Sigmoid colon (tissue), 7 donors: Measurements from ENCODE around the gene NAT16. TPM values are rescaled to one million over a fixed set of nuclear protein-coding genes. Genes with fewer than 3 reads are reported as not detected.
A peak's percentile ranks its signal among the peaks of the same experiment; 100 is the strongest.

Experiments used
- DNase-seq: peaks from one replicate; pipeline ENCODE4 v3.0.0-alpha.2; 2019
- H3K27ac ChIP-seq, 4 donors: fragments of 200-600 bp; sonication (generic); one replicate each; pipeline ENCODE4 v1.5.1; 2016 to 2019; ENCODE audit warnings: mild to moderate bottlenecking in 1 of 4
- H3K27me3 ChIP-seq, 3 donors: fragments of 200-600 bp; sonication (generic); one replicate each; pipeline ENCODE4 v1.5.1; 2019; ENCODE audit warnings: mild to moderate bottlenecking in 1 of 3
- H3K36me3 ChIP-seq, 4 donors: fragments of 200-600 bp; sonication (generic); one replicate each; pipeline ENCODE4 v1.5.1; 2016 to 2019
- H3K4me1 ChIP-seq, 4 donors: fragments of 200-600 bp; sonication (generic); one replicate each; pipeline ENCODE4 v1.5.1; 2017 to 2019
- H3K4me3 ChIP-seq, 4 donors: fragments of 200-600 bp; sonication (generic); one replicate each; pipeline ENCODE4 v1.5.1; 2017 to 2019; ENCODE audit warnings: mild to moderate bottlenecking in 2 of 4, moderate library complexity in 1 of 4
- H3K9me3 ChIP-seq, 4 donors: fragments of 200-600 bp in 3 of 4; sonication (generic) in 3 of 4; one replicate each; pipeline versions ENCODE4 v1.5.1 to v1.6.1; 2013 to 2019
- EP300 ChIP-seq, 4 donors: sonication (generic); formaldehyde crosslinking; IDR thresholded peaks; one replicate each; pipeline ENCODE4 v1.6.1; 2017; ENCODE audit warnings: antibody characterized with exemption in 4 of 4
- POLR2A ChIP-seq, 2 donors: fragments of 450-650 bp; IDR thresholded peaks; one replicate each; pipeline ENCODE4 v1.6.1; 2016; ENCODE audit warnings: antibody characterized with exemption in 2 of 2, mild to moderate bottlenecking in 2 of 2, moderate library complexity in 2 of 2
- POLR2AphosphoS5 ChIP-seq, 4 donors: sonication (generic); formaldehyde crosslinking; IDR thresholded peaks; one replicate each; pipeline ENCODE4 v1.6.1; 2017; ENCODE audit warnings: antibody characterized with exemption in 4 of 4
- WGBS, 2 donors: extraction: QIAGEN DNeasy Blood & Tissue Kit; methylation state at CpG; one replicate each; pipeline ENCODE4 v1.1.7; 2013; 5-methylcytosine and 5-hydroxymethylcytosine counted together
- intact Hi-C: fragments of 100-400 bp; cut with DNase I; formaldehyde crosslinking; loops from one replicate; pipeline ENCODE4 v1.15.1; 2023
- polyA plus RNA-seq, 3 donors: library from polyadenylated mRNA; stranded (reverse); fragments of 200-250 nt; gene quantifications; one replicate each; pipeline ENCODE4 v1.2.3, GENCODE V29; 2013
- total RNA-seq, 4 donors: library from RNA; depleted of rRNA; stranded (reverse); fragments of >200 nt; gene quantifications; one replicate each; pipeline ENCODE4 v1.1.0, GENCODE V29; 2016
- TF ChIP-seq, protein P1 (sequence below), 4 experiments: fragments of 450-650 bp in 3 of 4; fragments of 200-600 bp in 1 of 4; IDR thresholded peaks; one replicate each; pipeline ENCODE4 v1.5.1; 2016 to 2019; ENCODE audit warnings: antibody characterized with exemption in 4 of 4, mild to moderate bottlenecking in 3 of 4, moderate library complexity in 2 of 4
- donor health status: healthy with polysubstance abuse.
- donor health status: Bipolar disorder and iron deficiency.
- donor health status: healthy.

Gene NAT16
- total and polyA plus RNA-seq, 7 donors, result 0.23 TPM; not detected in 6

DNA sequence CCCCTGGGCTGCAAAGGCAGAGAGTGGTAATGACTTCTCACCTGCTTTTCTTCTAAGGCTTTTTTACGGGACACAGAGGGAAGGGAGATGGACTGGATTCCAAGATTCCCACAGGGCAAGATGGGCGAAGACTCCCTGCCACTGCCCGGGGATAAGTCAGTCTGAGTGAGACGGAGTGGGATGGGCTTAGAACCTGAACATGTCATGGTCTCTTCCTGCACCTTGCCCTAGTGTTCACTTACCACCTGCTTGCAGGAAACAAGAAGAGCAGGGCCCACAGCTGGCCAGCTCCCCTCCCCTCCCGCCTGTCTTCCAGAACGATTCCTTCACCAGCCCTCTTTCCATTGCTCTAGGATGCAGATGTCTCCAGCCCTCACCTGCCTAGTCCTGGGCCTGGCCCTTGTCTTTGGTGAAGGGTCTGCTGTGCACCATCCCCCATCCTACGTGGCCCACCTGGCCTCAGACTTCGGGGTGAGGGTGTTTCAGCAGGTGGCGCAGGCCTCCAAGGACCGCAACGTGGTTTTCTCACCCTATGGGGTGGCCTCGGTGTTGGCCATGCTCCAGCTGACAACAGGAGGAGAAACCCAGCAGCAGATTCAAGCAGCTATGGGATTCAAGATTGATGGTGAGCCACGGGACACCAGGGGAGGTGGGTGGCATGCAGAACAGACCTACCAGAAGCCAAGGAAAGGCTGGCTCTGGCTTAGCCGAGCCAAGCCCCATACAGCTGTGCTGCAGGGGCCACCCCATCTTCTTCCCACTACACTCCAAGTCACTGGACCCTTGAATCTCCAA, 51.9 kb downstream of the NAT16 start:
- DNase-seq, result no peak
- Histone ChIP-seq H3K4me3 (peak overlapping the region in 2 of 4 donors; percentile 21 to 36), H3K4me1 (peaks cover 0 to 45% (median 18%) of the 10 kb centered on the region in 4 donors), H3K36me3 (peaks cover 0 to 2% (median 0%) of the 10 kb centered on the region in 4 donors), H3K27ac (peak overlapping the region in 1 of 4 donors; percentile 90), H3K9me3 (no peaks in the 10 kb centered on the region), H3K27me3 (no peaks in the 10 kb centered on the region)
- 65 to 71% methylated on average over 14 of the region's 14 CpGs for WGBS, 2 donors
- no peak for TF ChIP-seq EP300 (IDR thresholded peaks at IDR 0.05)
- TF ChIP-seq POLR2A (IDR thresholded peaks at IDR 0.05), result no peak
- no peak for TF ChIP-seq POLR2AphosphoS5 (IDR thresholded peaks at IDR 0.05)
- TF ChIP-seq, protein P1, sequence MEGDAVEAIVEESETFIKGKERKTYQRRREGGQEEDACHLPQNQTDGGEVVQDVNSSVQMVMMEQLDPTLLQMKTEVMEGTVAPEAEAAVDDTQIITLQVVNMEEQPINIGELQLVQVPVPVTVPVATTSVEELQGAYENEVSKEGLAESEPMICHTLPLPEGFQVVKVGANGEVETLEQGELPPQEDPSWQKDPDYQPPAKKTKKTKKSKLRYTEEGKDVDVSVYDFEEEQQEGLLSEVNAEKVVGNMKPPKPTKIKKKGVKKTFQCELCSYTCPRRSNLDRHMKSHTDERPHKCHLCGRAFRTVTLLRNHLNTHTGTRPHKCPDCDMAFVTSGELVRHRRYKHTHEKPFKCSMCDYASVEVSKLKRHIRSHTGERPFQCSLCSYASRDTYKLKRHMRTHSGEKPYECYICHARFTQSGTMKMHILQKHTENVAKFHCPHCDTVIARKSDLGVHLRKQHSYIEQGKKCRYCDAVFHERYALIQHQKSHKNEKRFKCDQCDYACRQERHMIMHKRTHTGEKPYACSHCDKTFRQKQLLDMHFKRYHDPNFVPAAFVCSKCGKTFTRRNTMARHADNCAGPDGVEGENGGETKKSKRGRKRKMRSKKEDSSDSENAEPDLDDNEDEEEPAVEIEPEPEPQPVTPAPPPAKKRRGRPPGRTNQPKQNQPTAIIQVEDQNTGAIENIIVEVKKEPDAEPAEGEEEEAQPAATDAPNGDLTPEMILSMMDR (IDR thresholded peaks at IDR 0.05), result no peak
- intact Hi-C loops, result no loop called here

DNA sequence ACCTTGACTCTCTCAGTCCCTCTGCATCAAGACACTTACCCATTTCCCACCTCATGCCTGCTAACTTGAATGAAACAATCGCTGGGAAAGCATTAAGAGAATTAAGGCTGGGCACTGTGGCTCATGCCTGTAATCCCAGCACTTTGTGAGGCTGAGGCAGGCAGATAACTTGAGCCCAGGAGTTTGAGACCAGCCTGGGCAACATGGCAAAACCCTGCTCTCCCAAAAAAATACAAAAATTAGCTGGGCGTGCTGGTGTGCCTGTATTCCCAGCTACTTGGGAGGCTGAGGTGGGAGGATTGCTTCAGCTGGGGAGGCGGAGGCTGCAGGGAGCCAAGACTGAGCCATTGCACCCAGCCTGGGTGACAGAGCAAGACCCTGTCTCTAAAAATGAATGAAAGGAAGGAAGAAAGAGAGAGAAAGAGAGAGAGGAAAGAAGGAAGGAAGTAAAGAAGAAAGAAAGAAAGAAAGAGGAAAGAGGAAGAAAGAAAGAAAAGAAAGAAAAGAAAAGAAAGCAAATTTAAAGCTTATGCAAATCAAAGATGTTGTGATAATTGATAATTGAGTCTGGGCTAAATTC, 52.5 kb downstream of the NAT16 start:
- WGBS, 2 donors, result 81 to 87% methylated on average over 3 of the region's 3 CpGs
- peak overlapping the region in 3 of 4 donors; percentile 50 to 90 (median 51) for H3K27ac ChIP-seq
- no peak for DNase-seq
- peaks cover 0 to 2% (median 0%) of the 10 kb centered on the region in 4 donors for H3K36me3 ChIP-seq
- no peaks in the 10 kb centered on the region for H3K9me3 ChIP-seq
- H3K27me3 ChIP-seq, result no peaks in the 10 kb centered on the region
- no peak for TF ChIP-seq EP300 (IDR thresholded peaks at IDR 0.05)
- TF ChIP-seq POLR2AphosphoS5 (IDR thresholded peaks at IDR 0.05), result no peak
- TF ChIP-seq, protein P1 (IDR thresholded peaks at IDR 0.05), result no peak
- TF ChIP-seq POLR2A (IDR thresholded peaks at IDR 0.05), result no peak
- H3K4me3 ChIP-seq, result peak overlapping the region in 3 of 4 donors; percentile 15 to 36 (median 21)
- intact Hi-C loops, result no loop called here
- peaks cover 0 to 52% (median 22%) of the 10 kb centered on the region in 4 donors for H3K4me1 ChIP-seq

GRCh38 chr7:101126651-101127459, 53.2 kb downstream of the NAT16 start, which contains the start of gene SERPINE1:
SERPINE1 (plus strand) TSS chr7:101127104; CDS start chr7:101128394, 1,290 bp downstream.
- DNase-seq, result peak; percentile 96
- H3K4me3 ChIP-seq, result peak within 1 kb of the TSS in 3 of 4 donors; percentile 15 to 36 (median 21)
- H3K27ac ChIP-seq, result peak within 1 kb of the TSS; percentile 50 to 90 (median 56)
- H3K27me3 ChIP-seq, result no peaks in the 10 kb centered on the region
- peaks cover 0 to under 1% (median 0%) of the 10 kb centered on the region in 4 donors for H3K36me3 ChIP-seq
- peaks cover 0 to 59% (median 26%) of the 10 kb centered on the region in 4 donors for H3K4me1 ChIP-seq
- TF ChIP-seq POLR2AphosphoS5 (IDR thresholded peaks at IDR 0.05) (peak in 3 of 4 donors; percentile 70 to 88 (median 78)), EP300 (IDR thresholded peaks at IDR 0.05) (peak in 1 of 4 donors; percentile 13), POLR2A (IDR thresholded peaks at IDR 0.05) (peak; percentile 13 to 31)
- TF ChIP-seq, protein P1 (IDR thresholded peaks at IDR 0.05), result no peak
- intact Hi-C loops, result no loop called here
- 8% methylated on average over 22 of the region's 22 CpGs for WGBS, 2 donors
- no peaks in the 10 kb centered on the region for H3K9me3 ChIP-seq

- H3K4me3 ChIP-seq, result peak overlapping the region in 1 of 4 donors; percentile 36
- no peaks in the 10 kb centered on the region for H3K27me3 ChIP-seq
- peaks cover 0 to 66% (median 33%) of the 10 kb centered on the region in 4 donors for H3K4me1 ChIP-seq
- TF ChIP-seq EP300 (IDR thresholded peaks at IDR 0.05) (no peak), POLR2AphosphoS5 (IDR thresholded peaks at IDR 0.05) (peak in 1 of 4 donors; percentile 10)
- H3K27ac ChIP-seq, result peak overlapping the region; percentile 48 to 90 (median 56)
- peak; percentile 79 for DNase-seq
- H3K9me3 ChIP-seq, result no peaks in the 10 kb centered on the region
- 34 to 39% methylated on average over 15 of the region's 15 CpGs for WGBS, 2 donors
- no peaks in the 10 kb centered on the region for H3K36me3 ChIP-seq
- intact Hi-C loops, result no loop called here
Measured at GRCh38 chr7:101125989-101126650, 54.0 kb downstream of the NAT16 start.
